GM23338 (cell line): Measurements from ENCODE around the gene CD48. TPM values are rescaled to one million over a fixed set of nuclear protein-coding genes. Genes with fewer than 3 reads are reported as not detected.

Experiments used
- ATAC-seq: fragments of 200-7000 bp; cut with Tn5 transposase; 3 replicates; pipeline ENCODE4 v1.9.1; 2020
- DNase-seq: peaks from one replicate; pipeline ENCODE4 v3.0.0-alpha.2; 2015; ENCODE audit warnings: low spot score
- H2AFZ ChIP-seq: fragments of 200-600 bp; sonication (generic); 2 replicates; pipeline ENCODE4 v1.8.0; 2016; ENCODE audit warnings: antibody characterized with exemption, mild to moderate bottlenecking, moderate library complexity
- H3F3A ChIP-seq: fragments of 200-600 bp; sonication (generic); replicated peaks from 2 replicates; pipeline ENCODE4 v1.8.0; 2017; ENCODE audit warnings: antibody characterized with exemption, mixed run types, low read depth
- H3K27ac ChIP-seq: fragments of 200-600 bp; sonication (generic); 2 replicates; pipeline ENCODE4 v1.6.1; 2016; ENCODE audit warnings: low read depth
- H3K27me3 ChIP-seq: fragments of 200-600 bp; sonication (generic); 2 replicates; pipeline ENCODE4 v1.8.0; 2016; ENCODE audit warnings: mild to moderate bottlenecking, mixed run types, moderate library complexity; ENCODE audit not compliant: insufficient read depth
- H3K36me3 ChIP-seq: fragments of 200-600 bp; sonication (generic); 2 replicates; pipeline ENCODE4 v1.8.0; 2016; ENCODE audit warnings: mild to moderate bottlenecking; ENCODE audit not compliant: insufficient read depth
- H3K4me1 ChIP-seq: fragments of 200-600 bp; sonication (generic); 2 replicates; pipeline ENCODE4 v1.8.0; 2016; ENCODE audit warnings: mild to moderate bottlenecking, moderate library complexity; ENCODE audit not compliant: insufficient read depth
- H3K4me2 ChIP-seq: fragments of 200-600 bp; sonication (generic); 2 replicates; pipeline ENCODE4 v1.7.1; 2017; ENCODE audit warnings: mixed run types
- H3K4me3 ChIP-seq: fragments of 200-600 bp; sonication (generic); 2 replicates; pipeline ENCODE4 v1.6.1; 2016; ENCODE audit warnings: mixed run types
- H3K79me2 ChIP-seq: fragments of 200-600 bp; sonication (generic); replicated peaks from 2 replicates; pipeline ENCODE4 v1.8.0; 2017; ENCODE audit warnings: mild to moderate bottlenecking; ENCODE audit not compliant: insufficient read depth
- H3K9me2 ChIP-seq: fragments of 200-600 bp; sonication (generic); 2 replicates; pipeline ENCODE4 v1.8.0; 2017; ENCODE audit not compliant: insufficient read depth
- H4K20me1 ChIP-seq: fragments of 200-600 bp; sonication (generic); replicated peaks from 2 replicates; pipeline ENCODE4 v1.8.0; 2017; ENCODE audit warnings: mild to moderate bottlenecking; ENCODE audit not compliant: insufficient read depth
- H3K27ac Mint-ChIP-seq: 2 replicates; pipeline ENCODE4 v1.8.0; 2020; ENCODE audit warnings: inconsistent platforms, mild to moderate bottlenecking, moderate library complexity, mixed read lengths
- H3K27me3 Mint-ChIP-seq: 3 replicates; pipeline ENCODE4 v1.8.0; 2022; ENCODE audit warnings: low read depth, mild to moderate bottlenecking, moderate library complexity, mixed read lengths, inconsistent platforms; ENCODE audit not compliant: insufficient read depth, poor library complexity
- H3K36me3 Mint-ChIP-seq: 3 replicates; pipeline ENCODE4 v1.8.0; 2021; ENCODE audit warnings: low read depth, mild to moderate bottlenecking, inconsistent platforms, moderate library complexity, mixed read lengths
- H3K4me1 Mint-ChIP-seq: 3 replicates; pipeline ENCODE4 v1.8.0; 2020; ENCODE audit warnings: mild to moderate bottlenecking, inconsistent platforms, mixed read lengths
- H3K4me3 Mint-ChIP-seq: 3 replicates; pipeline ENCODE4 v1.8.0; 2021; ENCODE audit warnings: moderate library complexity, mild to moderate bottlenecking, inconsistent platforms, mixed read lengths
- H3K9me3 Mint-ChIP-seq: 3 replicates; pipeline ENCODE4 v1.8.0; 2020; ENCODE audit warnings: moderate library complexity, mild to moderate bottlenecking, inconsistent platforms, mixed read lengths
- CREB1 ChIP-seq: fragments of 250-450 bp; sonication (Bioruptor Pico); IDR thresholded peaks from 2 replicates; pipeline ENCODE4 v1.5.0; 2020; ENCODE audit warnings: low read depth, mild to moderate bottlenecking, moderate library complexity
- EZH2 ChIP-seq: fragments of 200-600 bp; sonication (generic); IDR thresholded peaks from one replicate; pipeline ENCODE4 v1.8.0; 2017; ENCODE audit warnings: antibody characterized with exemption, mild to moderate bottlenecking, low read depth; ENCODE audit not compliant: unreplicated experiment
- EZH2phosphoT487 ChIP-seq: fragments of 200-600 bp; sonication (generic); IDR thresholded peaks from one replicate; pipeline ENCODE4 v1.8.1; 2018; ENCODE audit warnings: antibody characterized with exemption; ENCODE audit not compliant: unreplicated experiment
- JUNB ChIP-seq: IDR thresholded peaks from one replicate; pipeline ENCODE4 v1.6.1; 2016; ENCODE audit warnings: antibody characterized with exemption; ENCODE audit not compliant: unreplicated experiment
- NANOG ChIP-seq: IDR thresholded peaks from 2 replicates; pipeline ENCODE4 v1.6.1; 2016; ENCODE audit warnings: antibody characterized with exemption, borderline replicate concordance
- POLR2AphosphoS5 ChIP-seq: IDR thresholded peaks from 2 replicates; pipeline ENCODE4 v1.6.1; 2016; ENCODE audit warnings: antibody characterized with exemption, low read depth
- STAT1 ChIP-seq: IDR thresholded peaks from one replicate; pipeline ENCODE4 v1.6.1; 2016; ENCODE audit warnings: antibody characterized with exemption; ENCODE audit not compliant: unreplicated experiment
- ZNF114 ChIP-seq: fragments of 250-450 bp; sonication (Bioruptor Pico); IDR thresholded peaks from 2 replicates; pipeline ENCODE4 v1.5.0; 2020; ENCODE audit warnings: mild to moderate bottlenecking, moderate library complexity
- ZNF331 ChIP-seq: fragments of 250-450 bp; sonication (Bioruptor Pico); IDR thresholded peaks from 2 replicates; pipeline ENCODE4 v1.5.0; 2020; ENCODE audit warnings: low read depth, mild to moderate bottlenecking, moderate library complexity
- polyA plus RNA-seq: library from polyadenylated mRNA; unstranded; fragments of >200 nt; fragmentation: Nextera tagmentation; extraction: Ambion mirVana; gene quantifications from 2 replicates; pipeline ENCODE4 v1.2.1, GENCODE V29; 2016
- total RNA-seq: library from RNA; depleted of rRNA; stranded (reverse); fragments of >200 nt; shearing (Covaris generic); gene quantifications from 2 replicates; pipeline ENCODE4 v1.2.3, GENCODE V29; 2014
- TF ChIP-seq, protein P1 (sequence below): IDR thresholded peaks from 2 replicates; pipeline ENCODE4 v1.6.1; 2016; ENCODE audit warnings: antibody characterized with exemption
- TF ChIP-seq, protein P2 (sequence below): IDR thresholded peaks from one replicate; pipeline ENCODE4 v1.6.1; 2018; ENCODE audit warnings: antibody characterized with exemption; ENCODE audit not compliant: unreplicated experiment
- TF ChIP-seq, protein P3 (sequence below), 2 experiments: fragments of 200-600 bp in 1 of 2; sonication (generic) in 1 of 2; conservative IDR thresholded peaks; 2 replicates each; pipeline versions ENCODE4 v1.5.1 to v1.6.1; 2016 to 2017; ENCODE audit warnings: antibody characterized with exemption in 2 of 2, low read depth in 2 of 2, mild to moderate bottlenecking in 2 of 2, moderate library complexity in 1 of 2
- TF ChIP-seq, protein P4 (sequence below): fragments of 250-450 bp; sonication (Bioruptor Pico); IDR thresholded peaks from 2 replicates; pipeline ENCODE4 v1.5.0; 2020; ENCODE audit warnings: mild to moderate bottlenecking, moderate library complexity

CD48 gene
- total and polyA plus RNA-seq, 2 experiments from 2014 or later, result 0.34 to 0.45 TPM

DNA sequence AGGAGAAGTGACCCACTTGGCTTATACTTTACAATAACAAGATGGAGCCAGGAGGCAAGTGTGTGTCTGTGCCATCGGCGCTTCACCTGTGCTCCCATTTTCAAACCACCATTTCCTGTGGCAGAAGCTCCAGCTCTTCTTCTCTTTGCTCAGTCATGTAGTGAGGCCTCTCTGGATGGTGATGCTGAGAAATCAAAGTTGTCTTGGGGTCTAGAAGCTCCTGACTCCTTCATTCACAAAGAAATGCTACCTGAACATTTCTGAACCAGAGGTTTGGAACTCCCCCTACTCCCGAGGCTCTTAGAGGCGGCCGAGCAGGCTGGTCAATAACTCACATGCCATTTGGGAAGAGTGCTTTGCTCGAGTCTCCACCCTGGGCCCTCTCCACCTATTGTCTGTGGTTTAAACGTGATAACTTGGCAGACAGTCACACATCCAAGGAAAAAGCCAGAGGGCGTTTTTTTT is 82.8 kb downstream of the CD48 start:
- Mint-ChIP-seq H3K4me1 (no peaks in the 10 kb centered on the region), H3K4me3 (no peak overlapping the region), H3K27ac (no peak overlapping the region), H3K9me3 (no peaks in the 10 kb centered on the region), H3K27me3 (no peaks in the 10 kb centered on the region), H3K36me3 (no peaks in the 10 kb centered on the region)
- Histone ChIP-seq H3K79me2 (no peaks in the 10 kb centered on the region), H4K20me1 (no peaks in the 10 kb centered on the region), H3K36me3 (no peaks in the 10 kb centered on the region), H3F3A (no peaks in the 10 kb centered on the region), H3K9me2 (peaks cover 15% of the 10 kb centered on the region), H3K4me3 (no peak overlapping the region), H3K4me1 (no peaks in the 10 kb centered on the region), H3K27ac (no peak overlapping the region), H3K27me3 (no peaks in the 10 kb centered on the region), H2AFZ (peak overlapping the region; percentile 81), H3K4me2 (no peak overlapping the region)
- TF ChIP-seq EZH2phosphoT487 (no peak), ZNF114 (no peak), STAT1 (no peak), NANOG (no peak), CREB1 (CRISPR knock-in tag) (no peak), ZNF331 (no peak), POLR2AphosphoS5 (no peak), JUNB (no peak), EZH2 (no peak)
- TF ChIP-seq, protein P1, sequence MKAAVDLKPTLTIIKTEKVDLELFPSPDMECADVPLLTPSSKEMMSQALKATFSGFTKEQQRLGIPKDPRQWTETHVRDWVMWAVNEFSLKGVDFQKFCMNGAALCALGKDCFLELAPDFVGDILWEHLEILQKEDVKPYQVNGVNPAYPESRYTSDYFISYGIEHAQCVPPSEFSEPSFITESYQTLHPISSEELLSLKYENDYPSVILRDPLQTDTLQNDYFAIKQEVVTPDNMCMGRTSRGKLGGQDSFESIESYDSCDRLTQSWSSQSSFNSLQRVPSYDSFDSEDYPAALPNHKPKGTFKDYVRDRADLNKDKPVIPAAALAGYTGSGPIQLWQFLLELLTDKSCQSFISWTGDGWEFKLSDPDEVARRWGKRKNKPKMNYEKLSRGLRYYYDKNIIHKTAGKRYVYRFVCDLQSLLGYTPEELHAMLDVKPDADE, result no peak
- TF ChIP-seq, protein P2, sequence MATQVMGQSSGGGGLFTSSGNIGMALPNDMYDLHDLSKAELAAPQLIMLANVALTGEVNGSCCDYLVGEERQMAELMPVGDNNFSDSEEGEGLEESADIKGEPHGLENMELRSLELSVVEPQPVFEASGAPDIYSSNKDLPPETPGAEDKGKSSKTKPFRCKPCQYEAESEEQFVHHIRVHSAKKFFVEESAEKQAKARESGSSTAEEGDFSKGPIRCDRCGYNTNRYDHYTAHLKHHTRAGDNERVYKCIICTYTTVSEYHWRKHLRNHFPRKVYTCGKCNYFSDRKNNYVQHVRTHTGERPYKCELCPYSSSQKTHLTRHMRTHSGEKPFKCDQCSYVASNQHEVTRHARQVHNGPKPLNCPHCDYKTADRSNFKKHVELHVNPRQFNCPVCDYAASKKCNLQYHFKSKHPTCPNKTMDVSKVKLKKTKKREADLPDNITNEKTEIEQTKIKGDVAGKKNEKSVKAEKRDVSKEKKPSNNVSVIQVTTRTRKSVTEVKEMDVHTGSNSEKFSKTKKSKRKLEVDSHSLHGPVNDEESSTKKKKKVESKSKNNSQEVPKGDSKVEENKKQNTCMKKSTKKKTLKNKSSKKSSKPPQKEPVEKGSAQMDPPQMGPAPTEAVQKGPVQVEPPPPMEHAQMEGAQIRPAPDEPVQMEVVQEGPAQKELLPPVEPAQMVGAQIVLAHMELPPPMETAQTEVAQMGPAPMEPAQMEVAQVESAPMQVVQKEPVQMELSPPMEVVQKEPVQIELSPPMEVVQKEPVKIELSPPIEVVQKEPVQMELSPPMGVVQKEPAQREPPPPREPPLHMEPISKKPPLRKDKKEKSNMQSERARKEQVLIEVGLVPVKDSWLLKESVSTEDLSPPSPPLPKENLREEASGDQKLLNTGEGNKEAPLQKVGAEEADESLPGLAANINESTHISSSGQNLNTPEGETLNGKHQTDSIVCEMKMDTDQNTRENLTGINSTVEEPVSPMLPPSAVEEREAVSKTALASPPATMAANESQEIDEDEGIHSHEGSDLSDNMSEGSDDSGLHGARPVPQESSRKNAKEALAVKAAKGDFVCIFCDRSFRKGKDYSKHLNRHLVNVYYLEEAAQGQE, result no peak
- TF ChIP-seq, protein P3, sequence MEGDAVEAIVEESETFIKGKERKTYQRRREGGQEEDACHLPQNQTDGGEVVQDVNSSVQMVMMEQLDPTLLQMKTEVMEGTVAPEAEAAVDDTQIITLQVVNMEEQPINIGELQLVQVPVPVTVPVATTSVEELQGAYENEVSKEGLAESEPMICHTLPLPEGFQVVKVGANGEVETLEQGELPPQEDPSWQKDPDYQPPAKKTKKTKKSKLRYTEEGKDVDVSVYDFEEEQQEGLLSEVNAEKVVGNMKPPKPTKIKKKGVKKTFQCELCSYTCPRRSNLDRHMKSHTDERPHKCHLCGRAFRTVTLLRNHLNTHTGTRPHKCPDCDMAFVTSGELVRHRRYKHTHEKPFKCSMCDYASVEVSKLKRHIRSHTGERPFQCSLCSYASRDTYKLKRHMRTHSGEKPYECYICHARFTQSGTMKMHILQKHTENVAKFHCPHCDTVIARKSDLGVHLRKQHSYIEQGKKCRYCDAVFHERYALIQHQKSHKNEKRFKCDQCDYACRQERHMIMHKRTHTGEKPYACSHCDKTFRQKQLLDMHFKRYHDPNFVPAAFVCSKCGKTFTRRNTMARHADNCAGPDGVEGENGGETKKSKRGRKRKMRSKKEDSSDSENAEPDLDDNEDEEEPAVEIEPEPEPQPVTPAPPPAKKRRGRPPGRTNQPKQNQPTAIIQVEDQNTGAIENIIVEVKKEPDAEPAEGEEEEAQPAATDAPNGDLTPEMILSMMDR (conservative IDR thresholded peaks at IDR 0.05; ENCODE audit: low read depth in 2 of 2), result no peak
- TF ChIP-seq, protein P4, sequence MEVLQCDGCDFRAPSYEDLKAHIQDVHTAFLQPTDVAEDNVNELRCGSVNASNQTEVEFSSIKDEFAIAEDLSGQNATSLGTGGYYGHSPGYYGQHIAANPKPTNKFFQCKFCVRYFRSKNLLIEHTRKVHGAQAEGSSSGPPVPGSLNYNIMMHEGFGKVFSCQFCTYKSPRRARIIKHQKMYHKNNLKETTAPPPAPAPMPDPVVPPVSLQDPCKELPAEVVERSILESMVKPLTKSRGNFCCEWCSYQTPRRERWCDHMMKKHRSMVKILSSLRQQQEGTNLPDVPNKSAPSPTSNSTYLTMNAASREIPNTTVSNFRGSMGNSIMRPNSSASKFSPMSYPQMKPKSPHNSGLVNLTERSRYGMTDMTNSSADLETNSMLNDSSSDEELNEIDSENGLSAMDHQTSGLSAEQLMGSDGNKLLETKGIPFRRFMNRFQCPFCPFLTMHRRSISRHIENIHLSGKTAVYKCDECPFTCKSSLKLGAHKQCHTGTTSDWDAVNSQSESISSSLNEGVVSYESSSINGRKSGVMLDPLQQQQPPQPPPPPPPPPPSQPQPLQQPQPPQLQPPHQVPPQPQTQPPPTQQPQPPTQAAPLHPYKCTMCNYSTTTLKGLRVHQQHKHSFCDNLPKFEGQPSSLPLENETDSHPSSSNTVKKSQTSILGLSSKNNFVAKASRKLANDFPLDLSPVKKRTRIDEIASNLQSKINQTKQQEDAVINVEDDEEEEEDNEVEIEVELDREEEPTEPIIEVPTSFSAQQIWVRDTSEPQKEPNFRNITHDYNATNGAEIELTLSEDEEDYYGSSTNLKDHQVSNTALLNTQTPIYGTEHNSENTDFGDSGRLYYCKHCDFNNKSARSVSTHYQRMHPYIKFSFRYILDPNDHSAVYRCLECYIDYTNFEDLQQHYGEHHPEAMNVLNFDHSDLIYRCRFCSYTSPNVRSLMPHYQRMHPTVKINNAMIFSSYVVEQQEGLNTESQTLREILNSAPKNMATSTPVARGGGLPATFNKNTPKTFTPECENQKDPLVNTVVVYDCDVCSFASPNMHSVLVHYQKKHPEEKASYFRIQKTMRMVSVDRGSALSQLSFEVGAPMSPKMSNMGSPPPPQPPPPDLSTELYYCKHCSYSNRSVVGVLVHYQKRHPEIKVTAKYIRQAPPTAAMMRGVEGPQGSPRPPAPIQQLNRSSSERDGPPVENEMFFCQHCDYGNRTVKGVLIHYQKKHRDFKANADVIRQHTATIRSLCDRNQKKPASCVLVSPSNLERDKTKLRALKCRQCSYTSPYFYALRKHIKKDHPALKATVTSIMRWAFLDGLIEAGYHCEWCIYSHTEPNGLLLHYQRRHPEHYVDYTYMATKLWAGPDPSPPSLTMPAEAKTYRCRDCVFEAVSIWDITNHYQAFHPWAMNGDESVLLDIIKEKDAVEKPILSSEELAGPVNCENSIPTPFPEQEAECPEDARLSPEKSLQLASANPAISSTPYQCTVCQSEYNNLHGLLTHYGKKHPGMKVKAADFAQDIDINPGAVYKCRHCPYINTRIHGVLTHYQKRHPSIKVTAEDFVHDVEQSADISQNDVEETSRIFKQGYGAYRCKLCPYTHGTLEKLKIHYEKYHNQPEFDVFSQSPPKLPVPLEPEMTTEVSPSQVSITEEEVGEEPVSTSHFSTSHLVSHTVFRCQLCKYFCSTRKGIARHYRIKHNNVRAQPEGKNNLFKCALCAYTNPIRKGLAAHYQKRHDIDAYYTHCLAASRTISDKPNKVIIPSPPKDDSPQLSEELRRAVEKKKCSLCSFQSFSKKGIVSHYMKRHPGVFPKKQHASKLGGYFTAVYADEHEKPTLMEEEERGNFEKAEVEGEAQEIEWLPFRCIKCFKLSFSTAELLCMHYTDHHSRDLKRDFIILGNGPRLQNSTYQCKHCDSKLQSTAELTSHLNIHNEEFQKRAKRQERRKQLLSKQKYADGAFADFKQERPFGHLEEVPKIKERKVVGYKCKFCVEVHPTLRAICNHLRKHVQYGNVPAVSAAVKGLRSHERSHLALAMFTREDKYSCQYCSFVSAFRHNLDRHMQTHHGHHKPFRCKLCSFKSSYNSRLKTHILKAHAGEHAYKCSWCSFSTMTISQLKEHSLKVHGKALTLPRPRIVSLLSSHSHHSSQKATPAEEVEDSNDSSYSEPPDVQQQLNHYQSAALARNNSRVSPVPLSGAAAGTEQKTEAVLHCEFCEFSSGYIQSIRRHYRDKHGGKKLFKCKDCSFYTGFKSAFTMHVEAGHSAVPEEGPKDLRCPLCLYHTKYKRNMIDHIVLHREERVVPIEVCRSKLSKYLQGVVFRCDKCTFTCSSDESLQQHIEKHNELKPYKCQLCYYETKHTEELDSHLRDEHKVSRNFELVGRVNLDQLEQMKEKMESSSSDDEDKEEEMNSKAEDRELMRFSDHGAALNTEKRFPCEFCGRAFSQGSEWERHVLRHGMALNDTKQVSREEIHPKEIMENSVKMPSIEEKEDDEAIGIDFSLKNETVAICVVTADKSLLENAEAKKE (CRISPR knock-in tag), result no peak
- ATAC-seq (no peak), DNase-seq (no peak)
